GM21447 (cell line): Measurements from ENCODE around the gene TMEM88.

Source experiments
- ATAC-seq: cut with Tn5 transposase; IDR thresholded peaks from one replicate; pipeline ENCODE4 v1.9.1; 2021; ENCODE audit not compliant: unreplicated experiment

TMEM88 gene

GRCh38 chr17:7884581-7885366, 29.9 kb downstream of the TMEM88 start:
- ATAC-seq: no peak

- no peak for ATAC-seq
Observed at GRCh38 chr17:7885367-7886226, 30.7 kb downstream of the TMEM88 start.

GRCh38 chr17:7886227-7887037, 31.6 kb downstream of the TMEM88 start:
- no peak for ATAC-seq

GRCh38 chr17:7887038-7887481, 32.2 kb downstream of the TMEM88 start:
- no peak for ATAC-seq

DNA sequence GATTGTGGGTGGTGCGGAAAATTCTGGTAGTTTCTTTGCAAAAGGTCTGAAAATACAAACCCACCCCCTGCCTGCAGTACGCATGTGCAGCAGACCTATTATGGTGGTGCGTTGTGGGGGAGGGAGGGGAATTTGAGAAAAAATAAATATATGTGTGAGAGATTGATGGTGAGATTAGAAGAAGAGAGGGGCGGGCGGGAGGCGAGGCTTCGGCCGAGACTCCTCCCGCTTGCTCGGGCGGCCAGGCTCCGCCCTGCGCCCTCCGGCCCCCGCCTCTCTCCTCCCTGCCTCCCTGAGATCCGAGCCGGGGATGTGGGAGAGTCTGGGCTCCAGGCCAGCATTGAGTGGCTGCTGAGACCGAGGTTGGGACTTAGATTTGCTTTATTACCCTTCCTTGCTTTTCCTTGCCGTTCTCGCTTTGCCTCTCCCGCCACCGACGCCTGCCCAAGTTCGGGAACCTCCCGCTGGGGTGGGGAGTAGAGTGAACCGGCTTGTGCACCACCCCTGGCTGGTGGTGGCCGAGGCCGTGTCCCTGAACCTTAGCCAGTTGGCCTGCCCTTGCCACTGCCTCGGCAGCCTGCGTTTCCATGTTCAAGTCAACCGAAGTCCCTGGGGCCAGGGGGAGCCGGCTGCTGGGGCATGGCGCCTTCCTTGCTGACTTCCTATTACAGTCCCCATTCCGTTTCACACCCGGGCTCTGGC, 32.8 kb downstream of the TMEM88 start:
- ATAC-seq: no peak

- no peak for ATAC-seq
Observed at GRCh38 chr17:7888184-7888920, 33.5 kb downstream of the TMEM88 start, which contains the start of gene CHD3. TSS of gene CHD3 (plus strand) at chr17:7888789. CDS start at chr17:7889001, 212 bp downstream.

DNA sequence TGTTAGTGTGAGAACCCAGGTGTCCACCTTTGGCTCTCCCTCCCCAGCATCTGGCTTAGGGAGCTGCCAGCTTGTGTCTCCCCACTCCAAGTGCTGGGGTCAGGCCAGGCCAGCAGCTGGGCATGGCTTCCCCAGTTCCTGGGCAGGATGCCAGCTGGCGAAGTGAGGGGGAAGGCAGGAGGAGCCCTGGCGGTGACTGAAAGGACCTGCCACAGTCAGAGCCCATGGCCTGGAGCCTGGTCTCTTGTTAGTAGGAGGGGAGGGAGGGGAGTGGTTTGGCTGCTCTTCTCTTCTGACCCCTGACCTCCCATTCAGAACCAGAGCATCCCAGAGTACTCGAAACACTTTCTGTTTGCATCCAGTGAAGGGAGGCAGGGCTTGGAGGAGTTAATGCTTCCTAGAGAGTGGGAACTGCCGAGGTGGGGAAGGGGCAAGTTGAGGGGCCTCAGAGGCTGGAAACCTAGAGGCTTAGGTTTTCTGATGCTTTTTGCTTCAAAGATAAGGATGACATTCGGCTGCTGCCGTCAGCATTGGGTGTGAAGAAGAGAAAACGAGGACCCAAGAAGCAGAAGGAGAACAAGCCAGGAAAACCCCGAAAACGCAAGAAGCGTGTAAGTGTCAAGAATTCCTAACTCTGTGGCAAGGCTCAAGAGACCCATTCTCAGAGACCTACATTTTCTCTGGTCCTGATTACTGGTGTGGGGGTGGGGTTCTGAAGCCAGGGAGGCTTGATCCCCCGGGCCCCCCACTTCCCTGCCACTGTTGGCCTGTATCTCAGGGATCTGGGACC, 34.5 kb downstream of the TMEM88 start:
- ATAC-seq: no peak

GRCh38 chr17:7893187-7893880, 38.5 kb downstream of the TMEM88 start:
- no peak for ATAC-seq

GRCh38 chr17:7894226-7894625, 39.4 kb downstream of the TMEM88 start:
- ATAC-seq: no peak

- ATAC-seq: no peak
Observed at GRCh38 chr17:7894866-7895265, 40.0 kb downstream of the TMEM88 start.

DNA sequence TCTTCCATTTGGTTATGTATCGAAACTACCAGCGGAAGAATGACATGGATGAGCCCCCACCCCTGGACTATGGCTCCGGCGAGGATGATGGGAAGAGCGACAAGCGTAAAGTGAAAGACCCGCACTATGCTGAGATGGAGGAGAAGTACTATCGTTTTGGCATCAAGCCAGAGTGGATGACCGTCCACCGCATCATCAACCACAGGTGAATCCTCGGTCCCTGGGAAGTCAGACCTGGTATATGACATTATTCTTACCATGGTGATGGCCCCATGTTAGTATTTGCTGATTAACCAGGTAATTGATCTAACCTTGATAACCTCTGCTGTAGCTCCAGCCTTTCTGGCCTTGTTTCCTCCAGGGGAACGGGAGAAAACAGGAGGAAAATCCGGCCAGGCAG, 42.2 kb downstream of the TMEM88 start:
- no peak for ATAC-seq

DNA sequence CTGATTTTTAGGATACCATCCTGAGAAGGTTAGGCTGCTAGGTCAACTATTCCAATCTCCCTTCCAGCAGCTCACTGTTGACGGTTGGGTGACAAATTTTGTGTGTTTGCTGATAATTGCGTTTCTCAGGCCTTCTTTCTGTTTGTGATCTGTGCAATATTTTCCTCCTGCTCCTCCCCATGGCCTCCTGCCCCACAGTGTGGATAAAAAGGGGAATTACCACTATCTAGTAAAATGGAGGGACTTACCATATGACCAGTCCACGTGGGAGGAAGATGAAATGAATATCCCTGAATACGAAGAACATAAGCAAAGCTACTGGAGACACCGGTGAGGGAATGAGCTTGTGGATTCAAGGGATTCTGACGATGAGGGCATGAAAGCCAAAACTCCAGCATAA, 42.9 kb downstream of the TMEM88 start:
- ATAC-seq: no peak

DNA sequence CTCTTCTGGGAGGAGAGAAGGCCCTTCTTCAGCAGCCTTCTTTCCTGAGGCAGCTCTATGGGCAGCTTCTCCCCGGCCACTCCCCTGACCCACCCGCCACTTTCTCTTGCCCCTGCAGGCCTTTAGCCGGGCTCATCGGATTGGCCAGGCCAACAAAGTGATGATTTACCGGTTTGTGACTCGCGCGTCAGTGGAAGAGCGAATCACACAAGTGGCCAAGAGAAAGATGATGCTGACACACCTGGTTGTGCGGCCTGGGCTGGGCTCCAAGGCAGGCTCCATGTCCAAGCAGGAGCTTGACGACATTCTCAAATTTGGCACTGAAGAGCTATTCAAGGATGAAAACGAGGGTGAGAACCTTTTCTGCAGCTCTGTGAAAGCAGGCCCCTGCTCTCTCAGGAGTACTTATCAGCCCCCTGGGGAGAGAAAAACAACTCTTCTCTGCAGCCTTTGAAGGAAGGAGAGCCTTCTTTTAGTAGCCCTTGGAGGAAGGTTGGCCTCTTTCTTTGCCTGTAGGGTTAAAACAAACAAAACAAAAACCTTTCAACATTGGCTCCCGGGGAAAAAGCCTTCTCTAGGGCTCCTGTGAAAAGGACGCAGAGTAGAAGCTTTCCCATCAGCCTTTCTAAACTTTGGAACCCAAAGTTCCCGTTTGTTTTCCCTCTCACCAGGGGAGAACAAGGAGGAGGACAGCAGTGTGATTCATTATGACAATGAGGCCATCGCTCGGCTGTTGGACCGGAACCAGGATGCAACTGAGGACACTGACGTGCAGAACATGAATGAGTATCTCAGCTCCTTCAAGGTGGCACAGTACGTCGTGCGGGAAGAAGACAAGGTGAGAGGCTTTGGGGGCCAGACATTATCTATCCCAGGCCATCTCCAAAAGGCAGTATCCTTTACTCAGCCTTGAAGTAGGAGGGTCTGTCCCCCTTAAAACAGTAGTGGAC, 48.6 kb downstream of the TMEM88 start:
- ATAC-seq: no peak
